HG03095 (cell line): ENCODE measurements around the gene RAB40A.

Source experiments
- ATAC-seq: cut with Tn5 transposase; IDR thresholded peaks from one replicate; pipeline ENCODE4 v1.9.1; 2021; ENCODE audit warnings: moderate library complexity; ENCODE audit not compliant: unreplicated experiment

Gene RAB40A, protein sequence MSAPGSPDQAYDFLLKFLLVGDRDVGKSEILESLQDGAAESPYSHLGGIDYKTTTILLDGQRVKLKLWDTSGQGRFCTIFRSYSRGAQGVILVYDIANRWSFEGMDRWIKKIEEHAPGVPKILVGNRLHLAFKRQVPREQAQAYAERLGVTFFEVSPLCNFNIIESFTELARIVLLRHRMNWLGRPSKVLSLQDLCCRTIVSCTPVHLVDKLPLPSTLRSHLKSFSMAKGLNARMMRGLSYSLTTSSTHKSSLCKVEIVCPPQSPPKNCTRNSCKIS

DNA sequence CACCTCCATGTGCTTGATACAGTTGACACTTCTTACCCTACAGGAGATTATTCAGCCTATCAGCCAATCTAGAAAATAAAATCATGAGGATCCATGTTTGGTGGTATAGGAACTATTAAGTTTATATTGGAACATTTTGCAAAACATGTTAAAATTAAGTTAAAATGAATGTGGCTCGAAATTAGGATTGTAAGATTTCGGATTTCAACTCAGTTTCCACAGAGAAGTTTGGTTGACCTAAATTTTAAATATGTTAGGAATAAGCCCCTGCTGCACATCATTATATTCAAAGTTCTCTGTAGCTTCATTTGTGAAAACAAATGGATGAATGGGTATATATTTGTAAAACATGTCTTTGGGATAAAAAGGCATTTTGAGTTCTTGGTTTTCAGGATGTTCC, at the start of gene RAB40A:
Gene RAB40A, minus strand, starts transcription at position 101 of the 400 bp plus-strand sequence. CDS start 18,733 bp downstream, outside the sequence.
- no peak for ATAC-seq

DNA sequence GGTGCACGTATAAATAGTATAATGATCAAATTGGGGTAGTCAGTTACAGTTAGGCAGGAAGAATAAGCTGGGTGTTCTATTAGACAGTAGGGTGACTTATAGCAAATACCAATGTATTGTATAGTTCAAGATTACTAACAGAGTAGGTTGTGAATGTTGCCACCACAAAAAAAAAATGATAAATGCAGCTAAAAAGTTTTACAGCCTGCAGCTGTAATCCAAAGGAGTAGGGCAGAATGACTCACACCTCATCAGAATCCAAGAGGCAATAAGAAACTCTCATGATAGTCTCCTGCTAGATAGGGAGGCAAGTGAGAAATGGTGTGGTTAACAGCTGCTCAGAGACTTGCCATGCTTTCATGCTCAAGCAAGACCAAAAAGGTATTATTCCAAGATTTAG, 46.5 kb upstream of the RAB40A start:
- ATAC-seq: peak; percentile 47

DNA sequence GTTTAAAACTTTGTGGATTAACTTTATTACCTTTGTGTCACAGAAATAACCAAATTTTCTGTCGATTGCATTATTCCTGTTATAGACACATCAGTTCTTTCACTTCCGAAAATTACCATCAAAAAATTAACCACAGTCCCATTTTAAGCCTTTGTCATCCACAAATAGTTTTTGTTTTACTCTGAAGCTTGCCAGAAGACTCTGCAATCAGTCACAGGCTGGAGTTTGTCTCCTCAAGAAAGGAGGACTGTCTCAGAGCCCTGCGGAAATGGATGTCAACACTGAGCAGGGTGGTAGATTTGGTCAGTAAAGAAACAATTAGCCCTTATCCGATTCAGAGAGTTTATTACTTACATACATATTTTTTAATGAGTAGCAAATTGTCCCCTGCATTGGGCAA, 45.9 kb upstream of the RAB40A start:
- ATAC-seq: peak; percentile 61

DNA sequence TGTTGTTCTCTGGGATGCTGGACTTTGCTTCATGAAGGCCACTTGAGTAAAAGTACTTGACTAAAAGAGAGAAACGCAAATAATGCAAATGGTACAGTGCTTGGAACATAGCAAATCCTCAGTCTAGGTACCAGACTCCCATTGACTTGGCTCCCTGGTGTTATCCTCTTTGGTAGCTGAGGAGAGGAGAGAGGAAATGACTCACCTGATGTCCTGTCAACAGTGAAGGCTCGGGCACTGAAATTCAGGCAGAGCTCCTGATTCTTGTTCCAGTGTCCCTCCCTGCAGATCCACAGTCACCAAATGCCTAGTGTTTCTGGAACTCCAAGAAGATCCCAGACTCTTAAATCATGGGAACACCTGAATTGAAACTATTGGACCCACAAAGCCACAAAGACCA, 43.5 kb upstream of the RAB40A start:
- ATAC-seq: no peak

DNA sequence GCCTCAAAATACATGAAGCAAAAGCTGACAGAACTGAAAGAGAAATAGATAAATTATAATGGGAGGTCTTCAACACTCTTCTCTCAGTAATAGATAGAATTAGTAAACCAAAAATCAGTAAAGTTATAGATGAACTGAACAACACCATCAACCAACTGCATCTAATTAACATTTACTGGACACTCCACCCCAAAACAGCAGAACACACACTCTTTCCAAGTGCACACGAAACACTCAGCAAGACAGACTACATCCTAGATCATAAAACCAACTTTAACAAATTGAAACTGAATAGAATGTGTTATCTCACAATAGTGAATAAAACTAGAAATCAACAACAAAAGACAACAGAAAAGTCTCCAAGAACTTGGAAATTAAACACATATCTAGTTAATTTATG, 41.0 kb upstream of the RAB40A start:
- ATAC-seq: no peak

DNA sequence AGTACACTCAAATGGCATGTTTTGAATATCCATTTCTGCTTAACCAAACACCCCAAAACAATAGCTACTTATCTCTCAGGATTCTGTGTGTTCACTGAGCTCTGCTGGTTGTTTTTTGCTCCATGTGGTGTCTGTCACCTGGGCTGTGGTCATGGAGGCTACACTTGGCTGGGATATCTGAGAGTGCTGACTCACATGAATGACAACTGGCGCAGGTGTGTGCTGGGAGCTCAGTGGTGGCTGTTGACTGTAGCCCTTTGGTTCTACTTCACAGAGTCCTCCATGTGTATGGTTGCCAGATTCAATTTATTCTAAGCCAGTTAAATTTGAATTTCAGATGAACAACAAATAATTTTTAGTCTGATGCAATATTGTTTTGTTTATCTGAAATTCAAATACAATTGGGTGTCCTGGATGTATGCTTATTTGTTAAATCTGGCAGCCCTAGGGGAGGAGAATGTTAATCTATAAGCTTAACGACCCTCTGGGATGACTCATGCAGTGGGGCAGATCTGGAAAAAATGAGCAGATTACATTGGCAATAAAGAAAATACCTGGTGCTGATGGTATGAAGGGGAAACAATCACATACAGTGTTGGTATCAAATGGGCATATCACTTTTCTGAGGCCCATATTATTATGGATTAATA, 37.8 kb upstream of the RAB40A start:
- ATAC-seq: no peak

DNA sequence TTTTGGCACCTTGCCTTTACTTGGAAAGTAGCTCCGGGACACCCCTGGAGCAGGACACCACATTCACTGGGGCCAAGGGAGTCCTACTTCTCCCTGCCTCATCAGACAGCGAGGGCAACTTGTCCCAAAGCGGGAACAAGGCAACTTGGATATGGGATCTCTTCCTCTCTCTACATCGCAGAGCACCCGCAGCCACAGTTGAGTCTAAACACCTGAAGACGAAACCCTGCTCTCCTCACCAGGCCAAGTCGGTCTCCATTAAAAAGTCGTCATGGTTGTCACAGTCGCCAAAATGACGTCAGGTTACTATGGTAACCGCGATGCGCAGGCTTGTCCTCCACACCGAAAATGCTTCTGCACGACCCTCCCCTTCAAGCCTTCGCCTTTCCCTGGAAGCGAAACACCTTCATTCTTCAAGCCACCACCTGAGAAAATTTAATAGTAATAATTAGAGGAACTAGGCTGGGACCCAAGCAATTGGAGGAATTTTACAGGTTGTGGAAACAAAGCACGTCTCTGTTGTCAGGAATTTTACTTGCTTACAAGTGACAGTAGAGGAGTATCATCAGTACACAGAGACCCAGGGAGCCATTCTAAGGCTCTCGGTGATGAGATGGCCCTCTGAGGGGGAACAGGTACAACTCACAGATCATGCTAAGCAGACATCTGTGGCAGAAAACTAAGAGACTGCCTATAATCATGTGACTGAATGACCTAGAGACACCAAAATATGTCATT, 35.6 kb upstream of the RAB40A start:
- peak; percentile 95 for ATAC-seq

DNA sequence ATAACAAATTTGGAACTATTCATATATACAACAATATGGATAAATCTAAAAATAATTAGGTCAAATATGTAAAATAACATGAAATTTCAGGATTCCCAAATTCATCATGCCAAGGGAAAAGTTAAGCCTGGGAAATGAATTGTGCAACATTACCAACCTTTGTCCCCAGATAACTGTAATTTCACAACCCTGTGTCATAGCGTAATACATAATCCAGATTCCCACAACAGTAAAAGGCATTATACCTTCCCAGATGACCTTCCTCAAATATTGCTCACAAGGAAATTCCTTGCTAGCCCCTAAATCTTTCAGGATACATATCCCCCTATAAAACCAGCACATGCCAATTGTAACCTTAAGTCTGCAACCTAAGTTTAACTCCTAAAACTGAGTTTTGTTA, 32.9 kb upstream of the RAB40A start:
- ATAC-seq: no peak

DNA sequence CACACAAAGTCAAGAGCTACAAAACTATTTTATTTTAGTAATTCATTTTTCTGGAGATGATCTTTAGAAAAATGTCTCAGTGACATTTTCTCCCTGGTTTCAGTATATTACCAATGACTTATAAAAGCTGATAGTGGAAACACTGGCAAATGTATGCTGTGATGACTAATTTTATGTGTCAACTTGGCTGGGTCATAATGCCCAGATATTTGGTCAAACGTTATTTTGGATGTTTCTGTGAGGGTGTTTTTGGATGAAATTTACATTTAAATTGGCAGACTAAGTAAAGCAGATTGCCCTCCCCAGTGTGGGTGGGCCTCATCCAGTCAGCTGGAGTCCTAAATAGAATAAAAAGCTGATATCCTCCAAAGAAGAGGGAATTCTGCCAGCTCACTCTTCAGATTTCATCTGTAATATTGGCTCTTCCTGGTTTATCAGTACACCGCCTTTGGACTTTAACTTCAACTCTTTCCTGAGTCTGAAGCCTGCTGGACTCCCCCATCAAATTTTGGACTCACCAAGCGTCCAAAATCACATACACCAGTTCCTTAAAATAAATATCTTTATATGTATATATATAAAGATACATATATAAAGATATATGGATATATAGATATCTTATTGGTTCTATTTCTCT, 31.2 kb upstream of the RAB40A start:
- no peak for ATAC-seq

DNA sequence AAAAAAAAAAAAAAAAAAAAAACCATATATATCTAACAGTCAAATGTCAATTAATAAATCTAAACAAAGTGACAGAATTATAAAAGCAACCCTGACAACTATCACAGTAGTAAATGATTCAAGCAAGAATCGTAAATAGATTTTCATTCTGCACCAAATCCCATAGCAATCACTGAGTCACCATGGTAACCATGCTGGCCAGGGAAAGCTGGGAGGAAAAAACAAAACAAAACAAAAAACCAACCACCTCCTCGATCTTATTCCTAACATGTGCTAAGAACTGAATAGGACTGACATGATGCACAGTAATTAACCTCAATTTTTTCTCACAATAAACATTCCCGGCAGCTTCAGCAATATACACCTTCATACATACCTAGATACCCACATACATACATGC, 30.6 kb upstream of the RAB40A start:
- ATAC-seq: no peak

DNA sequence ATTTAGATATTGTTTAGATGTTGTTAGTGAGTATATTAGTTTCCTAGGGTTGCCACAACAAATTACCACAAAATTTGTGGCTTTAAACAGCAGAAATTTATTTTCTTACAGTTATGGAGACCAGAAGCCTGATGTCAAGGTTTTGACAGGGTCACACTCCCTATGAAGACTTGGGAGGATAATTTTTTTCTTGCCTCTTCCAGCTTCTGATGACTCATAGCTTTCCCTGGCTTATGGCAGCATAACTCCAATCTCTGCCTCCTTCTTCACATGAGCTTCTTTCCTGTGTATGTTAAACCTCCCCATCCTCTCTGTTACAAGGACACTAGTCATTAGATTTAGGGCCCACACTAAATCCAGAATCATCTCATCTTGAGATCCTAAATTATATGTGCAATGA, 20.9 kb upstream of the RAB40A start:
- ATAC-seq: no peak

DNA sequence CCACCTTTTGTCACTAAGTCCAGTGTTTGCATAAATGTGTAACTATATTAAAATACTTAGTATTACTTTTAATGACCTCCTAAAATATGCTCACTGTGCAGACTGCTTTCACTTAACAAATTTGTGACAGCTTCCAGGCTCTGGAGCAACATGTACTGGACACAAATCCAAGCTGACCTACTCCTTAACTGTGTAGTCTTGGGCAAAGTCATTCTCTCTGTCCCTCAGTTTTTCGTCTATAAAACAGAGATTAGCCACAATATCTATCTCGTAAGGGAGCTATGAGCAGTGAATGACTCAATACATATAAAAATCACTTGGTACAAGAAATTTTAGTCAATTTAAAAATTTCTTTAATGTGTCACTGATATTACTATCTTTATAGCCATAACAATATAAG, 20.4 kb upstream of the RAB40A start:
- no peak for ATAC-seq

DNA sequence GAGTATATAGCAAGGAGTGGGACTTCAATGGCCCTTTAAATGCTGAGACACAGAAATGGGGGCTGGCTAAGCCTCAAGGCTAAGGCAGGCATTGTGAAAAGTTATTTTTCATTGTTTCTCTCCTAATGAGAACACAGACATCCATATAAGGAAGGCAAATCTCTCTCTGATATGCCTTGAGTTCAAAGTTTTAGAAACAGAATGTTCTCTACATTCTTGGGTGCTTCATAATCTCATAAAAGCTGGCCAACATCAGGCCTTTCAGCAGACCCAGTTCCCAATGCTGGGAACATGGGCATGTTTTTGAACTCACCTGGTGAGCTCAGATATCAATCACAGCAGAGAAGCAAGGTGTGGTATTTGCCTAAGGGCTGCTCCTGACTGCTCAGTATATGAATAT, 19.4 kb upstream of the RAB40A start:
- ATAC-seq: no peak

DNA sequence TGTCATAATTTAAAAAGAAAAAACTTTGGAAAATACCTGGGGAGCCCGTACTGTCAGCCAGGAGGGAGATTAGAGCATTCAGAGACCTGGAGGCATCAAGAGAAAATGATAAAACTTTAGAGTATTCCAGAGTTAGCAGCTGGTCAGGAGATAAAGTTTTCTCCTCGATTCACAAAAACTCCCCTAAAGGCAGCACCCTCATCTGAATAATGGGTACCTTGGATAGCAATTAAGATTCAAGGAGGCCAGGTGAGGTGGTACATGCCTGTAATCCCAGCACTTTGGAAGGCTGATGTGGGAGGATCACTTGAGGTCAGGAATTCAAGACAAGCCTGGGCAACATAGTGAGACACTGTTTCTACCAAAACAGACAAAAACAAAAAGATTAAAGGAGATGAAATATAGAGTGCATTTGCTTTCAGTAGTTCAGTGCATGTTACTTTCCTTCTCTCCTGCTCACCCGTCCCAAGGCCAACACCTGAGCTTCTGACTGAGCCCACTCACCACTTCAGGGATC, 18.6 kb upstream of the RAB40A start:
- no peak for ATAC-seq

DNA sequence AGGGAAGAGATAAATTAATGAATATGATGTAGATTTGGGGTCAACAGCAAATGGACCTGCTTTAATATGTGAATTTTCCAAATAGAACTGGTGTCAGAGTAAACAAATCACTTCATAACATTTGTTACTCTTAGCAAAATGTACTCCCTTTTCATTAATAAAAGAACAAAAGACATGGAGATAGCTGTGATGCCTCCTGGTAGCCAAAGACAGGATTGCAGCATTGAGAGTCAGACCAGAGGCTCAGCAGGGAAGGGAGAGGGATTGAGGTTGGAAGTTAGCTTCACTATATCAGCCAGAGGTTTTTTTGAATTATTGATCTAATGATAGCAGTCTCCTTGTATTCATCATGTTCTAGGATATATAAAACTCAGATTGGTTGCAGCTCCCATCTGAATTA, 17.4 kb upstream of the RAB40A start:
- no peak for ATAC-seq

DNA sequence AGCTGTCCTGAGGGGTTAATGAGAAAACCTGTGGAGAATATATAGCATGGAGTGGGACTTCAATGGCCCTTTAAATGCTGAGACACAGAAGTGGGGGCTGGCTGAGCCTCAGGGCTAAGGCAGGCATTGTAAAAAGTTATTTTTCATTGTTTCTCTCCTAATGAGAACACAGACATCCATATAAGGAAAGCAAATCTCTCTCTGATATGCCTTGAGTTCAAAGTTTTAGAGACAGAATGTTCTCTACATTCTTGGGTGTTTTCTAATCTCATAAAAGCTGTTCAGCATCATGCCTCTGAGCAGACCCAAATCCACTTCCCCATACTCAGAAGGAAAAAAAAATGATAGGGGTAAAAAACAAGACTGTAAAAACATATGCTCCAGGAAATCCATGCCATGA, 16.8 kb upstream of the RAB40A start:
- no peak for ATAC-seq

DNA sequence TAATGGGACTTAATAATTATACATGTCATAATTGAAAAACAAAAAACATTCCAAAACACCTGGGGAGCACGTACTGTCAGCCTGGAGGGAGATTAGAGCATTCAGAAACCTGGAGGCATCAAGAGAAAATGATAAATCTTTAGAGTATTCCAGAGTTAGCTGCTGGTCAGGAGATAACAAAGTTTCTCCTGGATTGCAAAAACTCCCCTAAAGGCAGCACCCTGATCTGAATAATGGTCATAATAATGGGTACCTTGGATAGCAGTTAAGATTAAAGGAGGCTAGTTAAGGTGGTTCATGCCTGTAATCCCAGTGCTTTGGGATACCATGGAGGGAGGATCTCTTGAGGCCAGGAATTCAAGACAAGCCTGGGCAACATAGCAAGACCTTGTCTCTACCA, 15.9 kb upstream of the RAB40A start:
- ATAC-seq: no peak

DNA sequence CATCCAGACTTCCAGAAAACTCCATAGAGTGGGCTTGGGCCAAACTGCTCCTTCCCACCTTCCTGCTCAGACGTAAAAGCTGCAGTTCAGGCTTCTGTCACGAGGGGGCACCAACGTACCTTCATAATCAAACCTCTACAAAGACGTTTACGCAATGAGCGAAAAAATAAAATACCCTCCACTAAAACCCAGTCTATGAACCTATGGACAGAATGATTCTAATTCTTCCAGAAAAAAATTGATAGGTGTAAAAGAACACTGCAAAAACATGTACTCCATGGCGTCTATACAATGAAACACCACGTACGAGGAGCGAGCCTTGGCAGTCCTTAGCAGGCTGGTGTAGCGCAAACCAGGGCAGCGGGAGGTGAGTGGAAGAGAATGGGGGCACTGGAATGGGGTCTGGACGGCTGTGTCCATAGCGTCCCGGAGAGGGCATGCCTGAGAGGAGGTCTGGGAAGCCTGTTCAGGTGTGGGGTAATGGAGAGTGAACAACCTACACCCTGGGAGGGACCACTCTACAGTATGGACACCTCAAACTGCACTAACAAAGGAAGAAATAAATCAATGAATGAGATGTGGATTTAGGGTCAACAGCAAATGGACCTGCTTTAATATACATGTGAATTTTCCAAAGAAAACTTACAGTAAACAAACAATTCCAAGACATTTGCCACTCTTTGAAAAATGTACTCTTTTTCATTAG, 14.4 kb upstream of the RAB40A start:
- no peak for ATAC-seq

DNA sequence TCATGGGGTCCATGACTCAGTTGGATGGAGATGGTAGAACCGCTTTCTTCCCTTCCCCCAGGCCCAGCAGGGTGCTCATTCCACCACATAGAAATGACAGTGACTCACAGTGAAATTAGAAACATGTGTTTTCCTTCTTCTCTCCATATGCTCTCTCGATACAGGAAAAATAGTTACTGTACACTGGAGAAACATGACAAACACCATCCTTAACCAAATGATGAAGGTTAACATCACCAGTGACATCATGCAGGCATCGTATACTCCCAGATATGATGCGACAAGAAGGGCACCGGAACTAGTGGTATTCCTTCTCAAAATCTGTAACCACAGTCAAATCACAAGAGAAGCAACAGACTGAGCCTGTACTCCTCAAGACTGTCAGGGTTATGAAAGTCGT, 11.7 kb upstream of the RAB40A start:
- no peak for ATAC-seq

DNA sequence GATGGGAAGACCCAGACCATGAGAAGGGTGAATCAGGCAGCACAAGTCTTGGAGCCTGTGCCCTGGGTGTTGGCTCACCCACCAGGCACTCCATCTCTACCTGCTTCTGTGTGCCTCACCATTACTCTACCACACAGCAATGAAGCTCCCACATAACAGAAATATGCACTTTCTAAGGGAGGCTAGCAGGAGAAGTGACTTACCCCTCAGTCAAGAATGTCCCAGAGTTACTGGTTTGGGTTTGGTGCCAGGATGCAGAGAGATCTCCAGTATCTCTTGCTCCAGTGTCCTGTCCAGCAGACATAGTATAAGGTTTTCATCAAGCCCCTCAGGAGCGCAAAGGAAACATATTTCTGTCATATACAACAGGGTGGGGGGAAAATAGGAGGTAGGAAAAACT, 11.3 kb upstream of the RAB40A start:
- ATAC-seq: no peak

DNA sequence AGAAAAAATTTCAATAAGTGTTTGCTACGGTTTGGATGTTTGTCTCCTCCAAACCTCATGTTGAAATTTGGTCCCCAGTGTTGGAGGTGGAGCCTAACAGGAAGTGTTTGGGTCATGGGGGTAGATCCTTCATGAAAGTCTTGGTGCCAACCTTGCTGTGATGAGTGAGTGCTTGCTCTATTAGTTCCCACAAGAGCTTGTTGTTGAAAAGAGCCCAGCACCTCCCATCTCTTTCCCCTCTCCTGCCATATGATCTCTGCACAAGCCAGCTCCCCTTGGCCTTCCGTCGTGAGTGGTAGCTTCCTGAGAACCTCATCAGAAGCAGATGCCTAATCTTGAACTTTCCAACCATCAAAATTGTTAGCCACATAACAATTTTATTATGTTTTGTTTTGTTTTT, 10.3 kb upstream of the RAB40A start:
- ATAC-seq: no peak
